ENCODE data around the gene AMFR.

Gene AMFR

DNA sequence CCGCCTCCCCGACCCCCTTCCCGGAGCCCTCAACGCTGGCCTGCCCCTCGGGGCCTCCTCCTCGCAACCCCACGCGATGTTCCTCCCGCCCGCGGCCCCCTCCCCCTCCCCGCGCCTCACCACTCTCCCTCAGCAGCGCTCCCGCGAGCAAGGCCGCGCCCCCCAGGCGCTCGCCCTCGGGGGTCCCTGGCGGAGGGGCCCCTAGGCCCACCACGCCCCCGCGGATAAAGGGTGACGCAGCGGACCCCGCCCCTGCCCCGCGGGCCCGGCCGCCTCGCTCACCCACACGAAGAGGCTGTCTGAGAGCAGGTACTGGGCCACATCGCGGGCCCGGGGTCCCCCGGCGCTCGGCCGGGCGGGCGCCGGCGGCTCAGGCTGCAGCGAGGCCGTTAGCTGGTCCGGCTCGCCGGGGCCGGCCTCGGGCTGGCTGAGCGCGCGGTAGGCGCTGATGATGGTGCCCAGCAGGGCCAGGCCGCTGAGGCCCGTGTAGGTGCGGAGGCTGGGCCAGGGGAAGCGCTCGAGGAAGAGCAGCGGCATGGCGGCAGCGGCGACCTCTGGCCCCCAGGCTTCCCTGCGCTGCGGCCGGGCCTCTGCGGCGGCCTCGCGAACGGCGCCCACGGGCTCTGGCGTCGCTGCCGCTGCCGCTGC is 430 bp downstream of the AMFR start:
- peak overlapping the region; percentile 70 for H3K4me3 ChIP-seq (ENCODE audit: low read depth, low read length)
- TF ChIP-seq, protein P1, sequence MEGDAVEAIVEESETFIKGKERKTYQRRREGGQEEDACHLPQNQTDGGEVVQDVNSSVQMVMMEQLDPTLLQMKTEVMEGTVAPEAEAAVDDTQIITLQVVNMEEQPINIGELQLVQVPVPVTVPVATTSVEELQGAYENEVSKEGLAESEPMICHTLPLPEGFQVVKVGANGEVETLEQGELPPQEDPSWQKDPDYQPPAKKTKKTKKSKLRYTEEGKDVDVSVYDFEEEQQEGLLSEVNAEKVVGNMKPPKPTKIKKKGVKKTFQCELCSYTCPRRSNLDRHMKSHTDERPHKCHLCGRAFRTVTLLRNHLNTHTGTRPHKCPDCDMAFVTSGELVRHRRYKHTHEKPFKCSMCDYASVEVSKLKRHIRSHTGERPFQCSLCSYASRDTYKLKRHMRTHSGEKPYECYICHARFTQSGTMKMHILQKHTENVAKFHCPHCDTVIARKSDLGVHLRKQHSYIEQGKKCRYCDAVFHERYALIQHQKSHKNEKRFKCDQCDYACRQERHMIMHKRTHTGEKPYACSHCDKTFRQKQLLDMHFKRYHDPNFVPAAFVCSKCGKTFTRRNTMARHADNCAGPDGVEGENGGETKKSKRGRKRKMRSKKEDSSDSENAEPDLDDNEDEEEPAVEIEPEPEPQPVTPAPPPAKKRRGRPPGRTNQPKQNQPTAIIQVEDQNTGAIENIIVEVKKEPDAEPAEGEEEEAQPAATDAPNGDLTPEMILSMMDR (IDR thresholded peaks at IDR 0.05; ENCODE audit: control insufficient read depth, extremely low read depth, insufficient read depth): no peak
- DNase-seq (ENCODE audit: low read depth): no peak

DNA sequence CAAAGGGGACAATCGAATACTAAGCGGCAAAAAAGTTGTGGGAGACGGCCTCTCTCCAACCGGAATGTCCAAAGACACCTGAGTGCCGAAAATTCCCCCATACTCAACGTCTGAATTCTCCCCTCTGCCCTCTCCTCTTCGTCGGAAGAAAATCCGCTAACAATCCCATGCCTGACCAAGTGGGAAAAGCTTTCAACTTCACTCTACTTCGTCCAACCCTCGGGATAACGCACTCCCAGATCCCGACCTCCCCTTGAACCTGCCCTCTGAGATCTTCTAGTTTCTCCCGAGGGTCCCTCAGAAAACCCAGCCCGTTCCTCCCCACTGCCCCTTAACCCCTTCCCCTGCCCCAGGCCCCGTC is 961 bp downstream of the AMFR start:
- peak overlapping the region; percentile 70 for H3K4me3 ChIP-seq (ENCODE audit: low read depth, low read length)
- TF ChIP-seq, protein P1 (IDR thresholded peaks at IDR 0.05; ENCODE audit: control insufficient read depth, extremely low read depth, insufficient read depth): no peak
- DNase-seq (ENCODE audit: low read depth): no peak

DNA sequence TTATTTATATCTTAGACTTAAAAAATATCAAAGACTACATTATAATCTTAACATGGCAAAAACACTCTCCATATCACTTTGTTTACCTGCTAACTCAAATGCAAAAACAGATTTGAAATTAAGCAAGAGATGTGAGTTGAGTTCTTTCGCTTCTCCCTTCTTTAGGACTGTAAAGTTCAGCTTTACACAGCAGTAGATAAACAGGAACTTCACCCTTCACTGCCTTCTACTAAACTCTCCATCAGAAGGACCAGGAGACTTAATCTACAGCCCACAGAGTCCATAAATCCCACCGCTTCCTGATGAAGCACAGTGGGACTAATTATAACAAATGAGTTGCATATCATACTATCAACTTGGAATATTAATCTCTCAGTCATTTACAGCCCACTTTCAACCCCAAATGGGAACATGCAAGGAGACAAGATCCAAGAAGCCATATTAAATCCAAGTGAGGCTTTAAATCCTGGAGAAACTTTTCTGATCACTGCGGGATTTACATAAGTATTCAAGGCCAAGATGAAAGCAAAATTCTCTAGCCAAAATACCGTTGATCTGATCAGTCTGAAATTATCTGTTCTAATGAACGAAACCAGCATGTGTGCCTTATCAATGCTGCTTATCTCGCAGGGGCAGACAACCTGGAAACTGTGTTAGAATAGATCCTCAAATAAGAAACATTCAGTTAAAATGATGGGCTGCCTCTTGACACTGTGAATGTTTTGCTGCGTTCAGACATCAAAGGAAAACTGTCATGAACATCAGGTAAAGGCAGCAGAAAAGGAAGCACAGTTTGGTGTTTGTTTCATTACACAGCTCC is 1.6 kb downstream of the AMFR start:
- no peak for DNase-seq (ENCODE audit: low read depth)
- H3K4me3 ChIP-seq (ENCODE audit: low read depth, low read length): peak overlapping the region; percentile 70
- TF ChIP-seq, protein P1 (IDR thresholded peaks at IDR 0.05; ENCODE audit: control insufficient read depth, extremely low read depth, insufficient read depth): no peak

DNA sequence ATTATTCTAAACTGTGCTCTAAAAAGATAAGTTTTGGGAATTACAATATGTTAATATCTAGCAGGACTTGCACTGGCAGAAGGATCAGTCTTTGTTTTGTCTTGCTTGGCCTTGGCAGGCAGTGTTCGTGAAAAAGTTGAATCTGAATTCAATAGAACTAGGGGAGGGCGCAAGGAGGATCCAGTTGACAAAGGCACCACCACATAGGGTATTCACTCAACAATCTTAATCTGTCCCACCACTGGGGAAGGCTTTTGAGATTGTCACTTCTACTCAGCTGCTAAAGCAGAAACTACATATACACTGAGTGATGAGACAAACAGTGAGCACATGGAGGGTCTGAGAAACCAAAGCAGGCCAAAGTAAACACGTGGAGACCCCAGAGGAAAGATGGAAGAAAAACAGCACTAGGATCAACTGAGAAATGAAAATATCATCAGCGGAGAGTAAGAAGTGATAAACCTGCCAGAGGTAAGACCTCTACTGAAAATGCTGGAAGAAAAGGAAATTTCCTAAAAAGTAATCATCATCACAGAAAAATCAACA is 2.4 kb downstream of the AMFR start:
- TF ChIP-seq, protein P1 (IDR thresholded peaks at IDR 0.05; ENCODE audit: control insufficient read depth, extremely low read depth, insufficient read depth): no peak
- DNase-seq (ENCODE audit: low read depth): no peak
- H3K4me3 ChIP-seq (ENCODE audit: low read depth, low read length): no peak overlapping the region; the same call in 1 of the 2 replicates

DNA sequence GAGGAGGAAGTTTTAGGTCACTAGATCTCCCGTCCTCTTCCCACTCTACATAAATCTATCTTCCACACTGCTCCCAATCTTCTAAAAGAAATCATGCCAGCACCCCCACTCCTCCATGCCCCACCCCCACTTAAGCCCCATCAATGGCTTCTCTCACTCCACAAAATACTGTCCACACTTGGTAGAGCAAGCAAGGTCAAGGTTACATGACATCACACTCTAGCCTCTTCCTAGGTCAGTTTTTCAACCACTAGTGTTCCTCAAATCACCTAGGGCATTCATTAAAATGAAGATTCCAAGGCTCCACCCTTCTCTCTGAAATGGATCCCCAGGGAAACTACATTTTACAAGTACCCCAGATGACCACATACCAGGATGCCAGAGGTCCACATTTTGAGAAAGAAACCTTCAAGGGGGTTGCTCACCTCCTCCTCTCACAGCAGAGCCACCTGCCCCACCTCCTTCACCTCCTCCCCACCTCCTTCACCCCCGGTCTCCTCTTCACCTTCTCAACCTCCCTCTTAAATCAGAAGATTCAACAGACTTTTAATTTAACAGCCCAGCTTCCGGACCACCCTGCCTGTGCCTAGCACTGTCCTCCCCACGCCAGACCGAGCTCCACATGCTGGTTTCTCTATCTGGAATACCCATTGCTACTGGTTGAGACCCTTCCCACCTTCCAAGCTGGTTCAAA is 3.2 kb downstream of the AMFR start:
- no peak for DNase-seq (ENCODE audit: low read depth)
- no peak overlapping the region for H3K4me3 ChIP-seq (ENCODE audit: low read depth, low read length)
- TF ChIP-seq, protein P1 (IDR thresholded peaks at IDR 0.05; ENCODE audit: control insufficient read depth, extremely low read depth, insufficient read depth): no peak

DNA sequence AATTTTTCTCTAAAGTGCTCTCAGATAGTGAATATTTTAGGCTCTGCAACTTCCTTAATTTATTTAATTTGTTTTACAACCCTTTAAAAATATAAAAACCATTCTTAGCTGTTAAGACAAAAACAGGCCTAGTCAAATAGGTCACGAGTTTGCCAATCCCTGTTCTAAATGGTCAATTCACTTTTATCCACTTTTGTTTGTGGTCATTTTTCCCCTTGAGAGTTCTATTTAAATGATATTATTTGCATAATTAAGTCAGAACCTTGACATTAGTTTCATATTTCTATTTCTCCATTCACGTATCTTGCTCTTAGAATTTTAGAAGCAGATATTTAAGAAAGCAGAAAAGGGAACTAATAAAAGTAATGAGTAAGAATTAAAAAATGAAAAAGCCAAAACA is 4.0 kb downstream of the AMFR start:
- TF ChIP-seq, protein P1 (IDR thresholded peaks at IDR 0.05; ENCODE audit: control insufficient read depth, extremely low read depth, insufficient read depth): no peak
- H3K4me3 ChIP-seq (ENCODE audit: low read depth, low read length): no peak overlapping the region
- DNase-seq (ENCODE audit: low read depth): no peak

Measured in LNCaP clone FGC (cell line).